ENCODE results near the gene OR52I1.

The OR52I1 gene

GRCh38 chr11:4576880-4577279, 17.0 kb upstream of the OR52I1 start:
- no peak for DNase-seq

GRCh38 chr11:4577761-4578160, 16.1 kb upstream of the OR52I1 start:
- no peak overlapping the region for H3K27ac ChIP-seq (ENCODE audit: insufficient read depth, low read length, poor library complexity, severe bottlenecking)
- no peaks in the 10 kb centered on the region for H3K36me3 ChIP-seq (ENCODE audit: control insufficient read depth, insufficient read depth, low read length)
- no peak for DNase-seq
- no peaks in the 10 kb centered on the region for H3K27me3 ChIP-seq (replicated peaks; ENCODE audit: control insufficient read depth, insufficient read depth, low read length, poor library complexity, severe bottlenecking)
- no peaks in the 10 kb centered on the region for H3K4me1 ChIP-seq (ENCODE audit: control insufficient read depth, insufficient read depth, low read length, poor library complexity, severe bottlenecking)
- H3K4me3 ChIP-seq (ENCODE audit: insufficient read depth, low read depth, low read length, poor library complexity, severe bottlenecking) = no peak overlapping the region
- H3K9me3 ChIP-seq (ENCODE audit: control insufficient read depth, low read length) = no peaks in the 10 kb centered on the region

More at GRCh38 chr11:4576880-4577279, 17.0 kb upstream of the OR52I1 start:
- H3K36me3 ChIP-seq (ENCODE audit: control insufficient read depth, insufficient read depth, low read length) = no peaks in the 10 kb centered on the region
- H3K27me3 ChIP-seq (replicated peaks; ENCODE audit: control insufficient read depth, insufficient read depth, low read length, poor library complexity, severe bottlenecking) = no peaks in the 10 kb centered on the region
- no peak overlapping the region for H3K27ac ChIP-seq (ENCODE audit: insufficient read depth, low read length, poor library complexity, severe bottlenecking)
- no peaks in the 10 kb centered on the region for H3K9me3 ChIP-seq (ENCODE audit: control insufficient read depth, low read length)
- no peak overlapping the region for H3K4me3 ChIP-seq (ENCODE audit: insufficient read depth, low read depth, low read length, poor library complexity, severe bottlenecking)
- no peaks in the 10 kb centered on the region for H3K4me1 ChIP-seq (ENCODE audit: control insufficient read depth, insufficient read depth, low read length, poor library complexity, severe bottlenecking)

GRCh38 chr11:4578624-4579023, 15.2 kb upstream of the OR52I1 start:
- H3K36me3 ChIP-seq (ENCODE audit: control insufficient read depth, insufficient read depth, low read length) = no peaks in the 10 kb centered on the region

GRCh38 chr11:4580124-4580523, 13.7 kb upstream of the OR52I1 start:
- Histone ChIP-seq H3K27ac (ENCODE audit: insufficient read depth, low read length, poor library complexity, severe bottlenecking) (no peak overlapping the region), H3K4me3 (ENCODE audit: insufficient read depth, low read depth, low read length, poor library complexity, severe bottlenecking) (no peak overlapping the region), H3K4me1 (ENCODE audit: control insufficient read depth, insufficient read depth, low read length, poor library complexity, severe bottlenecking) (no peaks in the 10 kb centered on the region), H3K27me3 (replicated peaks; ENCODE audit: control insufficient read depth, insufficient read depth, low read length, poor library complexity, severe bottlenecking) (no peaks in the 10 kb centered on the region), H3K36me3 (ENCODE audit: control insufficient read depth, insufficient read depth, low read length) (no peaks in the 10 kb centered on the region), H3K9me3 (ENCODE audit: control insufficient read depth, low read length) (no peaks in the 10 kb centered on the region)
- no peak for DNase-seq

More at GRCh38 chr11:4578624-4579023, 15.2 kb upstream of the OR52I1 start:
- DNase-seq = no peak
- no peaks in the 10 kb centered on the region for H3K27me3 ChIP-seq (replicated peaks; ENCODE audit: control insufficient read depth, insufficient read depth, low read length, poor library complexity, severe bottlenecking)
- H3K4me3 ChIP-seq (ENCODE audit: insufficient read depth, low read depth, low read length, poor library complexity, severe bottlenecking) = no peak overlapping the region
- no peaks in the 10 kb centered on the region for H3K9me3 ChIP-seq (ENCODE audit: control insufficient read depth, low read length)
- H3K4me1 ChIP-seq (ENCODE audit: control insufficient read depth, insufficient read depth, low read length, poor library complexity, severe bottlenecking) = no peaks in the 10 kb centered on the region
- H3K27ac ChIP-seq (ENCODE audit: insufficient read depth, low read length, poor library complexity, severe bottlenecking) = no peak overlapping the region

- Histone ChIP-seq H3K27ac (ENCODE audit: insufficient read depth, low read length, poor library complexity, severe bottlenecking) (no peak within 1 kb of the TSS), H3K9me3 (ENCODE audit: control insufficient read depth, low read length) (no peaks in the 10 kb centered on the region), H3K27me3 (replicated peaks; ENCODE audit: control insufficient read depth, insufficient read depth, low read length, poor library complexity, severe bottlenecking) (no peaks in the 10 kb centered on the region), H3K4me3 (ENCODE audit: insufficient read depth, low read depth, low read length, poor library complexity, severe bottlenecking) (no peak within 1 kb of the TSS), H3K4me1 (ENCODE audit: control insufficient read depth, insufficient read depth, low read length, poor library complexity, severe bottlenecking) (no peaks in the 10 kb centered on the region), H3K36me3 (ENCODE audit: control insufficient read depth, insufficient read depth, low read length) (no peaks in the 10 kb centered on the region)
- DNase-seq = no peak
Measured at GRCh38 chr11:4581443-4581842, 12.4 kb upstream of the OR52I1 start, which contains the start of gene OR52I2. OR52I2 (plus strand) TSS chr11:4581743.

- DNase-seq = no peak
- H3K4me1 ChIP-seq (ENCODE audit: control insufficient read depth, insufficient read depth, low read length, poor library complexity, severe bottlenecking) = no peaks in the 10 kb centered on the region
- H3K4me3 ChIP-seq (ENCODE audit: insufficient read depth, low read depth, low read length, poor library complexity, severe bottlenecking) = no peak overlapping the region
- H3K27me3 ChIP-seq (replicated peaks; ENCODE audit: control insufficient read depth, insufficient read depth, low read length, poor library complexity, severe bottlenecking) = no peaks in the 10 kb centered on the region
- H3K27ac ChIP-seq (ENCODE audit: insufficient read depth, low read length, poor library complexity, severe bottlenecking) = no peak overlapping the region
- no peaks in the 10 kb centered on the region for H3K36me3 ChIP-seq (ENCODE audit: control insufficient read depth, insufficient read depth, low read length)
- no peaks in the 10 kb centered on the region for H3K9me3 ChIP-seq (ENCODE audit: control insufficient read depth, low read length)
Measured at GRCh38 chr11:4589017-4589416, 4.8 kb upstream of the OR52I1 start.

GRCh38 chr11:4605057-4605456, 11.2 kb downstream of the OR52I1 start:
- no peak overlapping the region for H3K27ac ChIP-seq (ENCODE audit: insufficient read depth, low read length, poor library complexity, severe bottlenecking)
- peaks cover 36% of the 10 kb centered on the region for H3K36me3 ChIP-seq (ENCODE audit: control insufficient read depth, insufficient read depth, low read length)
- H3K9me3 ChIP-seq (ENCODE audit: control insufficient read depth, low read length) = no peaks in the 10 kb centered on the region
- H3K4me3 ChIP-seq (ENCODE audit: insufficient read depth, low read depth, low read length, poor library complexity, severe bottlenecking) = no peak overlapping the region
- peaks cover 2% of the 10 kb centered on the region for H3K4me1 ChIP-seq (ENCODE audit: control insufficient read depth, insufficient read depth, low read length, poor library complexity, severe bottlenecking)
- H3K27me3 ChIP-seq (replicated peaks; ENCODE audit: control insufficient read depth, insufficient read depth, low read length, poor library complexity, severe bottlenecking) = no peaks in the 10 kb centered on the region
- DNase-seq = no peak

- DNase-seq = no peak
- H3K4me3 ChIP-seq (ENCODE audit: insufficient read depth, low read depth, low read length, poor library complexity, severe bottlenecking) = no peak overlapping the region
- H3K36me3 ChIP-seq (ENCODE audit: control insufficient read depth, insufficient read depth, low read length) = peaks cover 22% of the 10 kb centered on the region
- H3K4me1 ChIP-seq (ENCODE audit: control insufficient read depth, insufficient read depth, low read length, poor library complexity, severe bottlenecking) = peaks cover 7% of the 10 kb centered on the region
- no peaks in the 10 kb centered on the region for H3K27me3 ChIP-seq (replicated peaks; ENCODE audit: control insufficient read depth, insufficient read depth, low read length, poor library complexity, severe bottlenecking)
- H3K9me3 ChIP-seq (ENCODE audit: control insufficient read depth, low read length) = no peaks in the 10 kb centered on the region
- H3K27ac ChIP-seq (ENCODE audit: insufficient read depth, low read length, poor library complexity, severe bottlenecking) = no peak overlapping the region
Measured at GRCh38 chr11:4606231-4607015, 12.6 kb downstream of the OR52I1 start.

GRCh38 chr11:4607096-4607495, 13.3 kb downstream of the OR52I1 start:
- Histone ChIP-seq H3K4me1 (ENCODE audit: control insufficient read depth, insufficient read depth, low read length, poor library complexity, severe bottlenecking) (peaks cover 7% of the 10 kb centered on the region), H3K4me3 (ENCODE audit: insufficient read depth, low read depth, low read length, poor library complexity, severe bottlenecking) (peak overlapping the region; percentile 67), H3K27ac (ENCODE audit: insufficient read depth, low read length, poor library complexity, severe bottlenecking) (no peak overlapping the region), H3K27me3 (replicated peaks; ENCODE audit: control insufficient read depth, insufficient read depth, low read length, poor library complexity, severe bottlenecking) (no peaks in the 10 kb centered on the region), H3K9me3 (ENCODE audit: control insufficient read depth, low read length) (no peaks in the 10 kb centered on the region), H3K36me3 (ENCODE audit: control insufficient read depth, insufficient read depth, low read length) (peaks cover 15% of the 10 kb centered on the region)
- DNase-seq = no peak

- DNase-seq = peak; percentile 85 to 92 (median 90)
Measured at GRCh38 chr11:4607781-4608666, 14.2 kb downstream of the OR52I1 start, which contains the start of gene TRIM68. TRIM68 (minus strand) TSS chr11:4608231; CDS start chr11:4605504, 2,727 bp downstream.

More at GRCh38 chr11:4607781-4608666, 14.2 kb downstream of the OR52I1 start, which contains the start of gene TRIM68:
- peak within 1 kb of the TSS; percentile 73 for H3K27ac ChIP-seq (ENCODE audit: insufficient read depth, low read length, poor library complexity, severe bottlenecking)
- no peaks in the 10 kb centered on the region for H3K27me3 ChIP-seq (replicated peaks; ENCODE audit: control insufficient read depth, insufficient read depth, low read length, poor library complexity, severe bottlenecking)
- peaks cover 7% of the 10 kb centered on the region for H3K4me1 ChIP-seq (ENCODE audit: control insufficient read depth, insufficient read depth, low read length, poor library complexity, severe bottlenecking)
- peaks cover 9% of the 10 kb centered on the region for H3K36me3 ChIP-seq (ENCODE audit: control insufficient read depth, insufficient read depth, low read length)
- peak within 1 kb of the TSS; percentile 67 for H3K4me3 ChIP-seq (ENCODE audit: insufficient read depth, low read depth, low read length, poor library complexity, severe bottlenecking)
- H3K9me3 ChIP-seq (ENCODE audit: control insufficient read depth, low read length) = no peaks in the 10 kb centered on the region

Data from effector memory CD4-positive, alpha-beta T cell (primary cell).